Activated CD8-positive, alpha-beta memory T cell treated with anti-CD3 and anti-CD28 coated beads, Interleukin-2, amount 50 U/mL, for 1 hour (primary cell): ENCODE data around the gene PTPDC1.
"Not testable (repeated sequence)": the region's sequence is repeated elsewhere in the genome, so short reads cannot be mapped to it uniquely, and the experiment has no call there.

Experiments used
- DNase-seq: peaks from one replicate; pipeline ENCODE4 v3.0.0-alpha.2; 2020; ENCODE audit errors: extremely low read depth

PTPDC1 gene

GRCh38 chr9:94086486-94087345 lies 2.5 kb downstream of the PTPDC1 start:
- DNase-seq, result no peak

DNA sequence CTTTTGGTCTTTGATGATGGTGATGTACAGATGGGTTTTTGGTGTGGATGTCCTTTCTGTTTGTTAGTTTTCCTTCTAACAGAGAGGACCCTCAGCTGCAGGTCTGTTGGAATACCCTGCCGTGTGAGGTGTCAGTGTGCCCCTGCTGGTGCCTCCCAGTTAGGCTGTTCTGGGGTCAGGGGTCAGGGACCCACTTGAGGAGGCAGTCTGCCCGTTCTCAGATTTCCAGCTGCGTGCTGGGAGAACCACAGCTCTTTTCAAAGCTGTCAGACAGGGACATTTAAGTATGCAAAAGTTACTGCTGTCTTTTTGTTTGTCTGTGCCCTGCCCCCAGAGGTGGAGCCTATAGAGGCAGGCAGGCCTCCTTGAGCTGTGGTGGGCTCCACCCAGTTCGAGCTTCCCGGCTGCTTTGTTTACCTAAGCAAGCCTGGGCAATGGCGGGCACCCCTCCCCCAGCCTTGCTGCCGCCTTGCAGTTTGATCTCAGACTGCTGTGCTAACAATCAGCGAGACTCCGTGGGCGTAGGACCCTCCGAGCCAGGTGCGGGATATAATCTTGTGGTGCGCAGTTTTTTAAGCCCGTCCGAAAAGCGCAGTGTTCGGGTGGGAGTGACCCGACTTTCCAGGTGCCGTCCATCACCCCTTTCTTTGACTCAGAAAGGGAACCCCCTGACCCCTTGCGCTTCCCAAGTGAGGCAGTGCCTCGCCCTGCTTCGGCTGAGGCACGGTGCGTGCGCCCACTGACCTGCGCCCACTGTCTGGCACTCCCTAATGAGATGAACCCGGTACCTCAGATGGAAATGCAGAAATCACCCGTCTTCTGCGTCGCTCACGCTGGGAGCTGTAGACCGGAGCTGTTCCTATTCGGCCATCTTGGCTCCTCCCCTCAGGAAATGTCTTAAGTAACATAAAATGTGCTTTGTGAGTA lies 10.2 kb downstream of the PTPDC1 start:
- DNase-seq, result not testable (repeated sequence)

- no peak for DNase-seq
These were observed 12.7 kb downstream of the PTPDC1 start for GRCh38 chr9:94096819-94097577.

- no peak for DNase-seq
These were observed 13.6 kb downstream of the PTPDC1 start for GRCh38 chr9:94097788-94098414.

DNA sequence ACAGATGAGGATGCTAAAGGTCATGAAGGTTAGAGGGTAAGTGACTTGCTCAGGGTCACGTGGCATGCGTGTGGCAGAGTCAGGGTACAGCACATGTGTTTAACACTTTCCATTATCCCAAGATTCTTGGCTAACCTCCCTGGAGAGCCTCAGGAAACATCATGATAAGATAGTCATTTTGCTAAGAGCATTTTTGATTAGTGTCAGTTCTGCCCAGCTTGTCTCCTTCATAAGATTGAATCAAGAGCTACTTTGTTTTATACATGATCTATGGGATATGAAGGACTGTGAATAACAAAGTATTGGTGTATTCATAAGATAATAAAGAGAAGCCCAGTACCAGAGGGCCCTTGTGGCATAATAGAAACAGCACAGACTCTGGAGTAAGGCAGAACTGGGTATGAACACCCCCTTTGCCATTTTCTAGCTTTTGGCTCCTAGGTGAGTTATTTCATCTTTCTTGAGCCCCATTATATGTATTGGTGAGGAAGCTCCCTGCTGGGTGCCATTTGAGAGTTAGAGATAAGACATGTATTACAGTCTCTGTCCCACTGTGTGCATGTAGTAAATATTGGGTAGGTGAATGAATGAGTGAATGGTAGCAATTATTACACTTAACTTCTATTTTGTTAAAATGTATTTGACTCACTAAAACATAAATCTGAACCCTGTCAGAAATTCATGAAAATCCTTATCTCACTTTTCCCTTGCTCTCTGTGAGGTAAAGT lies 16.1 kb downstream of the PTPDC1 start:
- DNase-seq, result no peak

GRCh38 chr9:94101162-94101853 lies 17.0 kb downstream of the PTPDC1 start:
- DNase-seq, result no peak

- DNase-seq, result no peak
These were observed 24.3 kb downstream of the PTPDC1 start for GRCh38 chr9:94108584-94108983.

DNA sequence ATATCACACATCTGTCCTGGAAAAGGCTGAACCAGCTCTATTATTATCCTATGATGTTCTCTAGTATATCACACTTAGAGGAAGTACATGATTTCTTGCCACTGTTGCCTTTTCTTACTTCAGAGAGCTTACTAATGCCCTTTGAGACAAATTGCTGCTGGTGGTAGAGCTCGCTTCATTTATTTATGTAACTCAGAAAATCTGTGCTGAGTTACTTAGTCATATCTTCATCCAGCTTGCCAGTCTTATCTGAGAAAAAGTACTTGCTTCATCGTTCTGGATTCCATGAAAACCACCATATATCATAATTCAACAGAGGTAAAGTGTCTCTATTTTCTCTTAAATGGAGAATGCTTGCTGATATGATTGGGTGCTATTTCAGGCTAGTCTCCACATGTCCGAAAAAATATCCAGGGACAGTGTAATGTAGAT lies 26.6 kb downstream of the PTPDC1 start:
- no peak for DNase-seq

- DNase-seq, result no peak
These were observed 27.2 kb downstream of the PTPDC1 start for GRCh38 chr9:94111446-94111845.

DNA sequence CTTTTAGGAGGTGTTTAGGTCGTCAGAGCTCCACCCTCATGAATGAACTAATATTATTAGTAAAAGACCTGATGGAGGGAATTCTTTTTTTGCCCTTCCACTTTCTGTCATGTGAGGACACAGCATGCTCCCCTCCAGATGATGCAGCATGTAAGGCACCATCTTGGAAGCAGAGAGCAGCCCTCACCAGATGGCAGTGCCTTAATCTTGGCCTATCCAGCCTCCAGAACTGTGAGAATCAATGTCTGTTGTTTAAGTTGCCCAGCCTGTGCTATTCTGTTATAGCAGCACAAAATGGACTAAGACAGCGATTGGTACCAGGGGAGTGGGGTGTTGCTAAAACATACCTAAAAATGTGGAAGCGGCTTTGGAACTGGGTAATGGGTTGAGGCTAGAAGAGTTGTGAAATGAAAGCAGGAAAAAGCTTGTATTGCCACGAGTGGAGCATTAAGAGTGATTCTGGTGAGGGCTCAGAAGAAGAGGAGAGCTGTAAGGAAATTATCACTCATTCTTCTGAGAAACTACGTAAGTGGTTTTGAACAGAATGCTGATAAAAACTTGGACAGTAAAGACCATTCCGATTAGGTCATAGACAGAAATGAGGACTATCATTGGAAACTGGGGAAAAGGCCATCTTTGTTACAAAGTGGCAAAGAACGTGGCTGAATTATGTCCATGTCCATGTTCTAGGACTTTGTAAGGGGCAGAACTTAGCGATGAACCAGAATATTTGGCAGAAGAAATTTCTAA lies 28.6 kb downstream of the PTPDC1 start:
- no peak for DNase-seq

- DNase-seq, result not testable (repeated sequence)
These were observed 35.8 kb downstream of the PTPDC1 start for GRCh38 chr9:94120088-94120487.

- no peak for DNase-seq
These were observed 36.7 kb downstream of the PTPDC1 start for GRCh38 chr9:94120854-94121376.

- DNase-seq, result no peak
These were observed 42.6 kb downstream of the PTPDC1 start for GRCh38 chr9:94126844-94127243.

- DNase-seq, result no peak
These were observed 43.5 kb downstream of the PTPDC1 start for GRCh38 chr9:94127806-94128205.

DNA sequence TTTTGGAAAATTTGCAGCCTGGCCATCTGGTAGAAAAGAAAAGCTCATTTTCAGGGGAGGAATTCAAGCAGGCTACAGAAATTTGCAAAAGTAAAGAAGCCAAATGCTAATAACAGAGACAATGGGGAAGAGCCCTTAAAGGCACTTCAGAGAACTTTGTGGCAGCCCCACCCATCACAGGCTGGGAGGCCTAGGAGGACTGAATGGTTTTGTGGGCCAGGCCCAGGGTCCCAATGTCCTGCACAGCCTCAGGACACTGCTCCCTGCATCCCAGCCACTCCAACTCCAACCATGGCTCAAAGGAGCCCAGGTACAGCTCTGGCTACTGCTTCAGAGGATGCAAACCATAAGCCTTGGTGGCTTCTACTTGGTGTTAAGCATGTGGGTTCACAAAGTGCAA lies 44.3 kb downstream of the PTPDC1 start:
- no peak for DNase-seq

GRCh38 chr9:94134629-94135028 lies 50.4 kb downstream of the PTPDC1 start:
- DNase-seq, result no peak

DNA sequence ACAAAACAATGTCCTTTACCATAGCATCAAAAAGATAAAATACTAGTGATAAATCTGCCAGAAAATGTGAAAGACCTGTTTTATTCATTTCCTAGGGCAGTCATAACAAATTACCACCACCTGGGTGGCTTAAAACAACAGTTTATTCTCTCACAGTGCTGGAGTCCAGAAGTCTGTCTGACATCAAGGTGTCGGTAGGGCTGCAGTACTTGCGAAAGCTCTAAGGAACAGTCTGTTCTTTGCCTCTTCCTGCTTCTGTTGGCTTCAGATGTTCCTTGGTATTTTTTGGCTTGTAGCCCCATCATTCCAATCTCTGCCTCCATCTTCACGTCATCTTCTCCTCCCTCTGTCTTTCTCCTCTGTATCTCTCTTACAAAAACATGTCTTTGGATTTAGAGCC lies 51.0 kb downstream of the PTPDC1 start:
- no peak for DNase-seq

- DNase-seq, result no peak
These were observed 55.6 kb downstream of the PTPDC1 start for GRCh38 chr9:94139672-94140417.

GRCh38 chr9:94140418-94140780 lies 56.1 kb downstream of the PTPDC1 start:
- no peak for DNase-seq
